ENCODE measurements around the gene PPDPF.

DNA sequence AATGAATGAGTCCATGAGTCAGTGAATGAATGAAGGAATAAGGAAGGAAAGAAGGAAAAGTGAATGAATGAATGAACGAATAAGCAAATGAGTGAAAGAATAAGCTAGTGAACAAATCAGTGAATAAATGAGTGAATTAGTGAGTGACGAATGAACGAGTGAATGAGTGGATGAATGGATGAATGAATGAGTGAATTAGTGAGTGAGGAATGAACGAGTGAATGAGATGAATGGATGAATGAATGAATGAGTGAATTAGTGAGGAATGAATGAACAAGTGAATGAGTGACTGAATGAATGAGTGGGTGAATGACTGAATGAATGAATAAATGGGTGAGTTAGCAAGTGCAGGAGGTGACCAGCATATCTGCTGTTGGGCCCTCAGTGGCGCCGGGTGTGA lies 23.2 kb downstream of the PPDPF start:
- TF ChIP-seq, protein P1, sequence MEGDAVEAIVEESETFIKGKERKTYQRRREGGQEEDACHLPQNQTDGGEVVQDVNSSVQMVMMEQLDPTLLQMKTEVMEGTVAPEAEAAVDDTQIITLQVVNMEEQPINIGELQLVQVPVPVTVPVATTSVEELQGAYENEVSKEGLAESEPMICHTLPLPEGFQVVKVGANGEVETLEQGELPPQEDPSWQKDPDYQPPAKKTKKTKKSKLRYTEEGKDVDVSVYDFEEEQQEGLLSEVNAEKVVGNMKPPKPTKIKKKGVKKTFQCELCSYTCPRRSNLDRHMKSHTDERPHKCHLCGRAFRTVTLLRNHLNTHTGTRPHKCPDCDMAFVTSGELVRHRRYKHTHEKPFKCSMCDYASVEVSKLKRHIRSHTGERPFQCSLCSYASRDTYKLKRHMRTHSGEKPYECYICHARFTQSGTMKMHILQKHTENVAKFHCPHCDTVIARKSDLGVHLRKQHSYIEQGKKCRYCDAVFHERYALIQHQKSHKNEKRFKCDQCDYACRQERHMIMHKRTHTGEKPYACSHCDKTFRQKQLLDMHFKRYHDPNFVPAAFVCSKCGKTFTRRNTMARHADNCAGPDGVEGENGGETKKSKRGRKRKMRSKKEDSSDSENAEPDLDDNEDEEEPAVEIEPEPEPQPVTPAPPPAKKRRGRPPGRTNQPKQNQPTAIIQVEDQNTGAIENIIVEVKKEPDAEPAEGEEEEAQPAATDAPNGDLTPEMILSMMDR (conservative IDR thresholded peaks at IDR 0.05) = no peak
- TF ChIP-seq EZH2 (IDR thresholded peaks at IDR 0.05; ENCODE audit: low read depth) = no peak

Measured in PC-9 (cell line).